ENCODE data around the gene RALA. TPM values are rescaled to one million over a fixed set of nuclear protein-coding genes. Genes with fewer than 3 reads are reported as not detected.

Gene RALA
- total and polyA plus RNA-seq, 2 of the 13 experiments (the other 11 are each of a cell fraction or from before 2014, with no cell fraction given) = 11.8 to 19.5 TPM

DNA sequence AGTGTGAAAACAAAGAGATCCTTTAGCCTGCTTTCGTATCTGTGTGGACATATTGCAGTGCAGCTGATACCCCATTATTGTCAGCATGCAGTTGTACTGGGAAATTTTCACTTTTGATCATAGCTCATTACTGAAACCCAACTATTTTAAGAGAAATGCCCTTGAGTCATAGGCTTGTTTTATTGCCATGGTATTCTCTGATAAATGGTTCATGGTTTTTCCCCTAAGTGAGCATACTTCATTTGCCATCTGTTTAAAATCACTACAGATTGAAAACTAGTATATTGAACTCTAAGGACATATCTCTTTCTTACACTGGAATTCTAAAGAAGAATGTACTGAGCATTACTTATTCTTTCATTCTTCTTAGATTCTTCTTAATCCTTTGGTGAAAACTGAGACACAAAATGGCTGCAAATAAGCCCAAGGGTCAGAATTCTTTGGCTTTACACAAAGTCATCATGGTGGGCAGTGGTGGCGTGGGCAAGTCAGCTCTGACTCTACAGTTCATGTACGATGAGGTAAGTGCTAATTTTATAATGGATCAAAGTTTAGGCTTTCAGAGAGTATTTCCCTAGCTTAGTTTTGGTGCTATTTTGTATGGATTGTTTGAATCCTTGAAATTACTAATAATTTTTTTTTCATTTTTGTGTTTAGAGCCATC, 63.0 kb downstream of the RALA start:
- WGBS (ENCODE audit: low lambda C conversion rate) = 99% methylated on average over 3 of the region's 3 CpGs
- Histone ChIP-seq H3K27ac (ENCODE audit: extremely low read length, insufficient read depth, low read length) (no peak overlapping the region), H4K20me1 (ENCODE audit: insufficient read depth, low read length) (no peaks in the 10 kb centered on the region), H3K9me3 (ENCODE audit: low read length) (no peaks in the 10 kb centered on the region), H3K36me3 (replicated peaks in 1 of 2; ENCODE audit: control insufficient read depth in 1 of 2, insufficient read depth in 2 of 2, low read length in 2 of 2) (peaks cover 5 to 25% of the 10 kb centered on the region in 2 experiments), H2AFZ (ENCODE audit: low read length) (no peak overlapping the region), H3K27me3 (ENCODE audit: control insufficient read depth in 1 of 2, insufficient read depth in 2 of 2, low read length in 2 of 2) (no peaks in the 10 kb centered on the region), H3K79me2 (ENCODE audit: insufficient read depth, low read length) (peaks cover 22% of the 10 kb centered on the region), H3K4me1 (ENCODE audit: insufficient read depth, low read length) (no peaks in the 10 kb centered on the region), H3K4me2 (ENCODE audit: low read depth, low read length) (no peak overlapping the region), H3K9ac (ENCODE audit: insufficient read depth, low read depth, low read length) (no peak overlapping the region), H3K4me3 (replicated peaks in 1 of 3; ENCODE audit: insufficient read depth in 1 of 3, low read depth in 2 of 3, low read length in 3 of 3) (no peak overlapping the region)
- intact Hi-C loops (cut with micrococcal nuclease; ENCODE audit: unreplicated experiment) (no loop called here), in situ Hi-C loops (cut with HindIII; ENCODE audit: extremely low pct_ligation_motif_present, low pct_unique_long_range_greater_than_20kb) (no loop called here)
- FAIRE-seq (no peak), DNase-seq (ENCODE audit: low spot score) (no peak), ATAC-seq (no peak)
- BruUV-seq (replicated peaks) = no TSS peak
- TF ChIP-seq MAFF (IDR thresholded peaks at IDR 0.05; ENCODE audit: low read depth, low read length) (no peak), RORA (CRISPR knock-in tag; IDR thresholded peaks at IDR 0.05) (no peak), ZNF577 (CRISPR knock-in tag; IDR thresholded peaks at IDR 0.05; ENCODE audit: borderline replicate concordance, low read depth) (no peak), ZNF143 (CRISPR knock-in tag; IDR thresholded peaks at IDR 0.05) (no peak), ELF3 (CRISPR knock-in tag; IDR thresholded peaks at IDR 0.05) (no peak), ELF1 (CRISPR knock-in tag; IDR thresholded peaks at IDR 0.05) (no peak), ZNF83 (CRISPR knock-in tag; IDR thresholded peaks at IDR 0.05; ENCODE audit: borderline replicate concordance) (no peak), ZNF17 (CRISPR knock-in tag; IDR thresholded peaks at IDR 0.05) (no peak), FOXJ3 (CRISPR knock-in tag; IDR thresholded peaks at IDR 0.05; ENCODE audit: borderline replicate concordance) (no peak), FOSL1 (CRISPR knock-in tag; IDR thresholded peaks at IDR 0.05; ENCODE audit: borderline replicate concordance) (no peak), SRY (CRISPR knock-in tag; IDR thresholded peaks at IDR 0.05) (no peak), ZNF460 (CRISPR knock-in tag; IDR thresholded peaks at IDR 0.05; ENCODE audit: borderline replicate concordance) (no peak), SP2 (CRISPR knock-in tag; IDR thresholded peaks at IDR 0.05) (no peak), MTF1 (CRISPR knock-in tag; IDR thresholded peaks at IDR 0.05) (no peak), ZNF780A (CRISPR knock-in tag; IDR thresholded peaks at IDR 0.05) (no peak), NR2F6 (IDR thresholded peaks at IDR 0.05) (no peak), NR2F6 (CRISPR knock-in tag; IDR thresholded peaks at IDR 0.05) (no peak)
- TF ChIP-seq, protein P1, sequence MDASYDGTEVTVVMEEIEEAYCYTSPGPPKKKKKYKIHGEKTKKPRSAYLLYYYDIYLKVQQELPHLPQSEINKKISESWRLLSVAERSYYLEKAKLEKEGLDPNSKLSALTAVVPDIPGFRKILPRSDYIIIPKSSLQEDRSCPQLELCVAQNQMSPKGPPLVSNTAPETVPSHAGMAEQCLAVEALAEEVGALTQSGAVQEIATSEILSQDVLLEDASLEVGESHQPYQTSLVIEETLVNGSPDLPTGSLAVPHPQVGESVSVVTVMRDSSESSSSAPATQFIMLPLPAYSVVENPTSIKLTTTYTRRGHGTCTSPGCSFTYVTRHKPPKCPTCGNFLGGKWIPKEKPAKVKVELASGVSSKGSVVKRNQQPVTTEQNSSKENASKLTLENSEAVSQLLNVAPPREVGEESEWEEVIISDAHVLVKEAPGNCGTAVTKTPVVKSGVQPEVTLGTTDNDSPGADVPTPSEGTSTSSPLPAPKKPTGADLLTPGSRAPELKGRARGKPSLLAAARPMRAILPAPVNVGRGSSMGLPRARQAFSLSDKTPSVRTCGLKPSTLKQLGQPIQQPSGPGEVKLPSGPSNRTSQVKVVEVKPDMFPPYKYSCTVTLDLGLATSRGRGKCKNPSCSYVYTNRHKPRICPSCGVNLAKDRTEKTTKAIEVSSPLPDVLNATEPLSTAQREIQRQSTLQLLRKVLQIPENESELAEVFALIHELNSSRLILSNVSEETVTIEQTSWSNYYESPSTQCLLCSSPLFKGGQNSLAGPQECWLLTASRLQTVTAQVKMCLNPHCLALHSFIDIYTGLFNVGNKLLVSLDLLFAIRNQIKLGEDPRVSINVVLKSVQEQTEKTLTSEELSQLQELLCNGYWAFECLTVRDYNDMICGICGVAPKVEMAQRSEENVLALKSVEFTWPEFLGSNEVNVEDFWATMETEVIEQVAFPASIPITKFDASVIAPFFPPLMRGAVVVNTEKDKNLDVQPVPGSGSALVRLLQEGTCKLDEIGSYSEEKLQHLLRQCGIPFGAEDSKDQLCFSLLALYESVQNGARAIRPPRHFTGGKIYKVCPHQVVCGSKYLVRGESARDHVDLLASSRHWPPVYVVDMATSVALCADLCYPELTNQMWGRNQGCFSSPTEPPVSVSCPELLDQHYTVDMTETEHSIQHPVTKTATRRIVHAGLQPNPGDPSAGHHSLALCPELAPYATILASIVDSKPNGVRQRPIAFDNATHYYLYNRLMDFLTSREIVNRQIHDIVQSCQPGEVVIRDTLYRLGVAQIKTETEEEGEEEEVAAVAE (CRISPR knock-in tag; IDR thresholded peaks at IDR 0.05; ENCODE audit: borderline replicate concordance) = no peak
- TF ChIP-seq, protein P2, sequence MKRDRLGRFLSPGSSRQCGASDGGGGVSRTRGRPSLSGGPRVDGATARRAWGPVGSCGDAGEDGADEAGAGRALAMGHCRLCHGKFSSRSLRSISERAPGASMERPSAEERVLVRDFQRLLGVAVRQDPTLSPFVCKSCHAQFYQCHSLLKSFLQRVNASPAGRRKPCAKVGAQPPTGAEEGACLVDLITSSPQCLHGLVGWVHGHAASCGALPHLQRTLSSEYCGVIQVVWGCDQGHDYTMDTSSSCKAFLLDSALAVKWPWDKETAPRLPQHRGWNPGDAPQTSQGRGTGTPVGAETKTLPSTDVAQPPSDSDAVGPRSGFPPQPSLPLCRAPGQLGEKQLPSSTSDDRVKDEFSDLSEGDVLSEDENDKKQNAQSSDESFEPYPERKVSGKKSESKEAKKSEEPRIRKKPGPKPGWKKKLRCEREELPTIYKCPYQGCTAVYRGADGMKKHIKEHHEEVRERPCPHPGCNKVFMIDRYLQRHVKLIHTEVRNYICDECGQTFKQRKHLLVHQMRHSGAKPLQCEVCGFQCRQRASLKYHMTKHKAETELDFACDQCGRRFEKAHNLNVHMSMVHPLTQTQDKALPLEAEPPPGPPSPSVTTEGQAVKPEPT (CRISPR knock-in tag; IDR thresholded peaks at IDR 0.05; ENCODE audit: low read depth) = no peak
- CTCF ChIA-PET (ENCODE audit: low intra/inter-chr PET ratio, low total read pairs) = no interaction called here
- POLR2A ChIA-PET = no interaction called here
